Measurements from ENCODE around the gene GSTM2.
"Not testable (repeated sequence)": the region's sequence is repeated elsewhere in the genome, so short reads cannot be mapped to it uniquely, and the experiment has no call there.

The GSTM2 gene

GRCh38 chr1:109705411-109705810, 37.6 kb downstream of the GSTM2 start:
- TF ChIP-seq, protein P1, sequence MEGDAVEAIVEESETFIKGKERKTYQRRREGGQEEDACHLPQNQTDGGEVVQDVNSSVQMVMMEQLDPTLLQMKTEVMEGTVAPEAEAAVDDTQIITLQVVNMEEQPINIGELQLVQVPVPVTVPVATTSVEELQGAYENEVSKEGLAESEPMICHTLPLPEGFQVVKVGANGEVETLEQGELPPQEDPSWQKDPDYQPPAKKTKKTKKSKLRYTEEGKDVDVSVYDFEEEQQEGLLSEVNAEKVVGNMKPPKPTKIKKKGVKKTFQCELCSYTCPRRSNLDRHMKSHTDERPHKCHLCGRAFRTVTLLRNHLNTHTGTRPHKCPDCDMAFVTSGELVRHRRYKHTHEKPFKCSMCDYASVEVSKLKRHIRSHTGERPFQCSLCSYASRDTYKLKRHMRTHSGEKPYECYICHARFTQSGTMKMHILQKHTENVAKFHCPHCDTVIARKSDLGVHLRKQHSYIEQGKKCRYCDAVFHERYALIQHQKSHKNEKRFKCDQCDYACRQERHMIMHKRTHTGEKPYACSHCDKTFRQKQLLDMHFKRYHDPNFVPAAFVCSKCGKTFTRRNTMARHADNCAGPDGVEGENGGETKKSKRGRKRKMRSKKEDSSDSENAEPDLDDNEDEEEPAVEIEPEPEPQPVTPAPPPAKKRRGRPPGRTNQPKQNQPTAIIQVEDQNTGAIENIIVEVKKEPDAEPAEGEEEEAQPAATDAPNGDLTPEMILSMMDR (conservative IDR thresholded peaks at IDR 0.05): no peak
- no peak for TF ChIP-seq ZFX (IDR thresholded peaks at IDR 0.05)
- H3K27ac ChIP-seq: no peak overlapping the region

- not testable (repeated sequence) for H3K27ac ChIP-seq
Measured at GRCh38 chr1:109708949-109709348, 41.1 kb downstream of the GSTM2 start.

- H3K27ac ChIP-seq: not testable (repeated sequence)
Measured at GRCh38 chr1:109709822-109710221, 42.0 kb downstream of the GSTM2 start.

DNA sequence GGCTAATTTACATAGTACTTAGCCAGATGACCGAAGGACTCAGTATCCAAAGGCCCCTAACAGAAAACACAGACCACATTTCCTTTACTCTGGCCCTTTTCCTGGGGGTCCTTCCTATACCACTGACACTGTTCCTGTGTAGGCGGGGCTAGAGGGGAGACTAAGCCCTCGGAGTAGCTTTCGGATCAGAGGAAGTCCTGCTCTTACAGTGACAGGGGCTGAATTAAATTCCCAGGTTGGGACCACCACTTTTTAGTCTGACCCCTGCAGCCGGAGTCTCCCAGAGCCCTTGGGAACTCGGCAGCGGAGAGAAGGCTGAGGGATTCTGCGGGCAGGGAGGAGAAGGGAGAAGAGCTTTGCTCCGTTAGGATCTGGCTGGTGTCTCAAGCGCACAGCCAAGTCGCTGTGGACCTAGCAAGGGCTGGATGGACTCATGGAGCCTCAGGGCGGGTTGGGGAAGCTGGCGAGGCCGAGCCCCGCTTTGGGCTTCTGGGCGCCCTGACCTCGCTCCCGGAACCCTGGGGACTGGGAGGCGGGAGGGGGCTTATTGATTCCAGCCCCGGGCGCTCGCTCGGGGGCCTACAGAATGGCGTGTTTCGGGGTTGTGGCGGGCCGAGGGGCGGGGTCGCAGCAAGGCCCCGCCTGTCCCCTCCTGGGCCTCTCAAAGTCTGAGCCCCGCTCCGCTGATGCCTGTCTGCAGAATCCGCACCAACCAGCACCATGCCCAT, 43.9 kb downstream of the GSTM2 start, which contains the start of gene GSTM5:
GSTM5 (plus strand) TSS at position 659 of the 728 bp plus-strand sequence; CDS start at position 721, 62 bp downstream.
- not testable (repeated sequence) for H3K27ac ChIP-seq

DNA sequence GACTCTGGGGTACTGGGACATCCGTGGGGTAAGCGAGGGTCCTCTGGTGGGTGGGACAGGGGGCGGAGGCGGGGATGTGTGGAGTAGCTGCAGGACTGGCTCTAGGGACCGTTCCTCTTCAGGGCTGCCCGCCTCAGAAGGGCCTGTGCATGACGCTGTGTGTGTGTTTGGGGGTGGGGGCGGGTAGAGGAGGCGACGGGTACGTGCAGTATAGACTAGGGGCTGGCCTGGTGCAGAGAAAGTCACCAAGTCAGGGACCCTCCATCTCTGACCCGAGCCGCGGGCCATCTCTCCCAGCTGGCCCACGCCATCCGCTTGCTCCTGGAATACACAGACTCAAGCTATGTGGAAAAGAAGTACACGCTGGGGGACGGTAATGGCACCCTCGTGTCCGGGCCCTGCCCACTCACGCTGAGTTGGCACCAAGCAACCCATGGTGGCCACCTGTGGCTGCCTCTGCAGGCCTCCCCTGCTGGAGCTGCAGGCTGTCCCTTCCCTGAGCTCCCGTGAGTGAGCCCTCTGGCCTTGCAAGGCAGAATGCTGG, 44.5 kb downstream of the GSTM2 start:
- TF ChIP-seq ZFX (IDR thresholded peaks at IDR 0.05): no peak
- TF ChIP-seq, protein P1 (conservative IDR thresholded peaks at IDR 0.05): no peak
- no peak overlapping the region for H3K27ac ChIP-seq

GRCh38 chr1:109713636-109714035, 45.8 kb downstream of the GSTM2 start:
- H3K27ac ChIP-seq: no peak overlapping the region
- TF ChIP-seq ZFX (IDR thresholded peaks at IDR 0.05): no peak
- TF ChIP-seq, protein P1 (conservative IDR thresholded peaks at IDR 0.05): no peak

DNA sequence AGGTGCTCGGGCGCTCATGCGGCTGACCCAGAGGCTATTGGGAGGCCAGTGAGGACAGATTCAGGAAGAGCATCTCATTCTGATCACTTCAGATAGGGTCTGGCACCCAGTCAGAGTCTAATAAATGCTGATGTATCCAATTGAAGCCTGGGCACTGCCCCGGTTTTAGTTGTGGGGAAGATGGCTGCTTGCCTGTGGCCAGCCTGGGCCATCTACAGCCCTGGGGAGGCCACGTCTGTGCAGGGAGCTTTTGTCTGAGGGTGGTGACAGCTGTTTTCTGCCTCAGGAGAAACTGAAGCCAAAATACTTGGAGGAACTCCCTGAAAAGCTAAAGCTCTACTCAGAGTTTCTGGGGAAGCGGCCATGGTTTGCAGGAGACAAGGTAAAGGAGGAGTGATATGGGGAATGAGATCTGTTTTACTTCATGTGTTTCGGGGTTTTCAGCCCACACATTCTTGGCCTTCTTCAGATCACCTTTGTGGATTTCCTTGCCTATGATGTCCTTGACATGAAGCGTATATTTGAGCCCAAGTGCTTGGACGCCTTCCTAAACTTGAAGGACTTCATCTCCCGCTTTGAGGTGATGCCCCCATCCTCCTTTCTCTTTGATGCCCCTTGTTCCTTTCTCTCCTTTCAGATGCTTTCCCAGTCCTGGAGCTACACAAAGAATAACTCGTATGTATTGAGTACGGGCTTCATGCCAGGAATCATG, 47.0 kb downstream of the GSTM2 start:
- H3K27ac ChIP-seq: no peak overlapping the region
- TF ChIP-seq, protein P1 (conservative IDR thresholded peaks at IDR 0.05): no peak
- TF ChIP-seq ZFX (IDR thresholded peaks at IDR 0.05): no peak

DNA sequence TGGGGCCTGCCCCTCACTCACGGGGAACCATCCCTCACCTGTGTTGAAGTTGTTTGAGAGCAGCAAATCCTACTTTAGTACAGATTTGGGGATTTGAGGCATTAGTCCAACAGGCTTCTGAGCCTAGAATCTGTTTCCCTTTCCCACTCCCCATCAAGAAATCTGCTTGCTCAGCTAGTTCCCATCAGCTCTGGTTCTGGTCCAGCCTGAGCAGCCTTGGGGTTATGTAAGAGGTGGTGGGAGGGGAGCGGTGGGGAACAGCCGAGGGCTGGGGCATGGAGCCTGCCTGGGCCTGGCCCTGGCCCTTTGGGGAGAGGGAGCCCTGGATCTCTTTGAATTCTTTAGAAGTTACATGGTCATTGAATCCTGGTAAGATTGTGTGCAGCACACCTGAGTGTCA, 48.3 kb downstream of the GSTM2 start:
- H3K27ac ChIP-seq: no peak overlapping the region

More for the DNA sequence above, 48.3 kb downstream of the GSTM2 start:
- no peak for TF ChIP-seq ZFX (IDR thresholded peaks at IDR 0.05)
- TF ChIP-seq, protein P1 (conservative IDR thresholded peaks at IDR 0.05): no peak

Measured in C4-2B (cell line).